Measurements from ENCODE around the gene MYB. TPM values are rescaled to one million over a fixed set of nuclear protein-coding genes. Genes with fewer than 3 reads are reported as not detected.

Gene MYB
- total and polyA plus RNA-seq, 8 donors: 0.07 to 0.37 (median 0.17) TPM; not detected in 3

DNA sequence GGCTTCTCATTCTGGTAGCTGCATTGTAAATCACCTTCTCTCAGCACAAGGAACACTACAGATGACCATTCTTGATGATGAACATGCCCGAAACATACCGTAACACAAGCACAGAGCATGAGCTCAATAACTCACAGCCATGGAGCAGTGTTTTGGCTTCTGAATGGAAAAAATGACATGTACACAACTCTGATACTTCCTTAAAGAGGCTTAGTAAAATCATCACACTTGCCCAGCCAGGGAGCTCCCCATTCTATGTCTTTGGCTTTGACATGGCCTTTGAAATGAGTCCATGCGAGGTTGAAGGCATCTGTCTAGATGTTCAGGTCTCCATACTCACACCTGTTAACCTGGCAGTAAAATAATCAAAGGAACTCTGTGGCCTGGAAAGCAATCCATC is 87.6 kb downstream of the MYB start:
- Histone ChIP-seq H3K27me3 (no peaks in the 10 kb centered on the region), H3K9me3 (no peaks in the 10 kb centered on the region), H3K27ac (no peak overlapping the region), H3K4me1 (peaks cover 0 to 10% (median 6%) of the 10 kb centered on the region in 3 donors), H3K4me3 (no peak overlapping the region), H3K36me3 (no peaks in the 10 kb centered on the region)
- FAIRE-seq: no peak
- ATAC-seq: no peak
- intact Hi-C loops (cut with DNase I): no loop called here
- WGBS, 2 donors: 97% methylated on average over 3 of the region's 3 CpGs
- DNase-seq: no peak
- TF ChIP-seq, protein P1, sequence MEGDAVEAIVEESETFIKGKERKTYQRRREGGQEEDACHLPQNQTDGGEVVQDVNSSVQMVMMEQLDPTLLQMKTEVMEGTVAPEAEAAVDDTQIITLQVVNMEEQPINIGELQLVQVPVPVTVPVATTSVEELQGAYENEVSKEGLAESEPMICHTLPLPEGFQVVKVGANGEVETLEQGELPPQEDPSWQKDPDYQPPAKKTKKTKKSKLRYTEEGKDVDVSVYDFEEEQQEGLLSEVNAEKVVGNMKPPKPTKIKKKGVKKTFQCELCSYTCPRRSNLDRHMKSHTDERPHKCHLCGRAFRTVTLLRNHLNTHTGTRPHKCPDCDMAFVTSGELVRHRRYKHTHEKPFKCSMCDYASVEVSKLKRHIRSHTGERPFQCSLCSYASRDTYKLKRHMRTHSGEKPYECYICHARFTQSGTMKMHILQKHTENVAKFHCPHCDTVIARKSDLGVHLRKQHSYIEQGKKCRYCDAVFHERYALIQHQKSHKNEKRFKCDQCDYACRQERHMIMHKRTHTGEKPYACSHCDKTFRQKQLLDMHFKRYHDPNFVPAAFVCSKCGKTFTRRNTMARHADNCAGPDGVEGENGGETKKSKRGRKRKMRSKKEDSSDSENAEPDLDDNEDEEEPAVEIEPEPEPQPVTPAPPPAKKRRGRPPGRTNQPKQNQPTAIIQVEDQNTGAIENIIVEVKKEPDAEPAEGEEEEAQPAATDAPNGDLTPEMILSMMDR (IDR thresholded peaks at IDR 0.05): no peak

Small RNA genes lying within 50 kb of the gene (microRNA-seq; reads per million reads assigned to microRNA genes)
- gene MIR548A2: 0 reads per million in 2 donors

Other genes starting within 250 kb of the MYB start
- gene ALDH8A1, start 231.2 kb upstream of the MYB start, total RNA-seq: 1 to 10 TPM in 1 of 6 donors, under 1 TPM in 5; 0.12 to 1.4 (median 0.51) TPM
- 1 to 10 TPM in 1 of 2 donors, under 1 TPM in 1; 0.99 to 1.2 TPM for gene ALDH8A1, start 231.2 kb upstream of the MYB start, polyA plus RNA-seq
- 10 to 100 TPM; 36.0 to 41.5 (median 40.6) TPM for gene HBS1L, start 126.5 kb upstream of the MYB start, total RNA-seq
- gene HBS1L, start 126.5 kb upstream of the MYB start, polyA plus RNA-seq: 10 to 100 TPM; 10.3 to 18.0 TPM

Data from pancreas (tissue), 10 donors.